GM19397 (cell line): ENCODE results near the gene KLHL14.
A peak's percentile ranks its signal among the peaks of the same experiment; 100 is the strongest.

Experiments used
- ATAC-seq: cut with Tn5 transposase; IDR thresholded peaks from one replicate; pipeline ENCODE4 v1.9.1; 2021; ENCODE audit warnings: mild to moderate bottlenecking, moderate library complexity; ENCODE audit not compliant: unreplicated experiment

The KLHL14 gene

DNA sequence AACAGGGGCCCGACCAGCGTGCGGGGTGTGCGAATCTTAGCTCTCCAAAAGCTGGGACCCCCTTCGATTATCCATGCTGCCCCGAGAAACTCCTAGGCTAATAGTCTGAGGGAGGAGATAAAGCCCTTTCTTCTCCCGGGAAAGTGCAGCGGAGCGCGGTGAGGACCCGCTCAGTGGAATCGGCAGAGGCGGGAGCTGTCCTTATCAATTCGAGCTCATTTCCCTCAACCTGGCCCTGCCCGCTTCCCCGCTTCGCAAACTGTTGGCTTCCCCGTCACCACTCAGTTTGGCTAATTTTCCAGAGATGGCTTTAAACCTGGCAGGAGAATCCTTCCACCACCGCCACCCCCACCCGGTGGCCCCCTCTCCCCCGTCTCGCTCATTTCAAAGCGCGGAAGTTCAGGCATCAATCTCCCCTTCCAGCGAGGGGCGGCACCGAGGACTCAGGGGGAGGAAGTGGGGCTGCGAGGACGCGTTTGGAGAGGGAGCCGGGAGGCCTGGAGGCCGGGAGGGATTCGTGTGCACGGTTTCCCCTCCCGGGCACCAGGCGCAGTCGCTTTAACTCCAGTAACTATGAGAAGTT lies 1.6 kb downstream of the KLHL14 start:
- no peak for ATAC-seq

DNA sequence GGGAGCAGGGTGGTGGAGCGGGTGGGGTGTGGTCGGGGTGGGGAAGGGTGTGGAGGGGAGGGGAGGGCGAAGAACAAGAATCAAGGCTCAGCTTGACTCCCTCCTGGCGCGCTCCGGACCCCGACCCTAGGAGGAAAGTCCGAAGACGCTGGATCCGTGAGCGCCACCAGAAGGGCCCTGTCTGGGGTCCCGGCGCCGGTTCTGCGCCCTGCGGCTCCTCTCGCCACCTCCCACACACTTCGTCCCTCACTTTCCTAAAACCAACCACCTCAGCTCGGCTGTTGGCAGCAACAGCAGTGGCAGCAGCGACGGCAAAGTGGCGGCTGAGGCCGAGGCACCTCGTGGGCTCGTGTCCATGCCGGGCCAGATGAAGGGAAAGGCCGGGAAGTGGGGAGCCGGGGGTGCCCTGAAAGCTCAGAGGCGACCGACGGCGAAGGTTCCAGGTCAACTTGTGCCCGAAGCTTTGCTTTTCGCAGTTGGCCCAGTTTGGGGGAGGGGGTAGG lies 2.1 kb downstream of the KLHL14 start:
- ATAC-seq, result no peak

GRCh38 chr18:32770054-32770665 lies 2.7 kb downstream of the KLHL14 start:
- ATAC-seq, result no peak

GRCh38 chr18:32769586-32770053 lies 3.2 kb downstream of the KLHL14 start:
- ATAC-seq, result no peak

- no peak for ATAC-seq
These were observed 3.7 kb downstream of the KLHL14 start for GRCh38 chr18:32769071-32769585.

DNA sequence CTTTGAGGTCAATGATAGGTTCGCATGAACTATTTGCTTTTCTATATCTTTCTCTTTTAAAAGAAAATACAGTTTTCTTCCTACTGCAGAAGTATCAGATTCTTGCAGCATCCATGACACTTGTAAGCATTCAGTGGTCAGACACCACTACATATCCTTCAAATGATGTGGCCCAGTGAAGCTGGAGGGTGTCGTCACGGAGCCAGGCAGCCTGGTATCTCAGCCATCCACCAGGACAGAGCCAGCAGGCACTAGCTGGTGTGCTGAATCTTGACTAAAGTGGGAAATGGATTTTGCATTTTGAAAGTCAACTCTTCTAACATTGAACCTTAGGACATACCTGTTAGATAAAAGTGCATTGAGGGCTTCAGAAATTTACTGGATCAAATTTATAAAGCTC lies 5.4 kb downstream of the KLHL14 start:
- ATAC-seq, result no peak

DNA sequence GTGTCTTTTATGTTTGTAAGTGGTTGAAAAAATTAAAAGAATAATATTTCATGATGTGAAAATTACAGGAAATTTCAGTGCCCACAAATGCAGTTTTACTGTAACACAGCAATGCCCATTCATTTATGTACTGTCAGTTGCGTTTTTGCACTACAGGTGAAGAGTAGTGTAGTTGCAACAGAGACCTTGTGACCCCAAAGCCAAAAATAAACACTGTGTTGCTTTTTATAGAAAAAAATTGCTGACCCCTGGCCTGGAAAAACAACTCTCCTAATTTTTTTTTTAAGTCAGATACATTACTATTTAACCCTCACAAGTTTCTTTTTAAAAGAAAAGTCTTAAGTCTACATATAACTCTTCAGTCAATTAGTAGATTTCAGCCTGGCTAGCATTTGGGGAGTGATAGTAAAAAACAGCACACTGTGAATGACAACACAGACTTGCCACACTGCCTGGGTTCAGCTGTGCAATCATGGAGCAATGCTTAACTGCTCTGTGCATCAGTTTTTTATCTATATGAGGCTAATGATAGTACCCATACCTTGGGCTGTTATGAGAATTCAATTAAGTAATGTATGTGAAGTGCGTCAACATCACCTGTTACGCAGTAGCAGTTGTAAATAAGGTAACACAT lies 8.1 kb downstream of the KLHL14 start:
- ATAC-seq, result no peak

DNA sequence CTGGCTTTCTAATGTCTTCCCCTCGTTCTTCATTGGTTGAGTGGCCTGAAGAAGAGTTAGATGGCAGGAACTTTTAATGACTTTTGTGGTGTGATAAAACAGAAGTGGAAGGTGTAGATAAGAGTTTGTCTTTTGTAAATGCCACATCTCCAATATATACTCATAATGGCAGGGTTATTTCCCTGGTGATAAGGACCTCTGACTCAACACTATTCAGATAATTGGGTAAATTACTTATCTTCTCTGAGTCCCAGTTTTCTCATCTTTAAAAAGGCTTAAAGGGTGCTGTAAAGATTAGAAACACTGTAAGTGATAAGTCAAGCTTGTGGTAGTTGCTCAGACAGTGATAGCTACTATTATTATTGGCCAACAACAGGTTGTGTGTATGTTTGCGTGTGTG lies 9.5 kb downstream of the KLHL14 start:
- ATAC-seq, result no peak

DNA sequence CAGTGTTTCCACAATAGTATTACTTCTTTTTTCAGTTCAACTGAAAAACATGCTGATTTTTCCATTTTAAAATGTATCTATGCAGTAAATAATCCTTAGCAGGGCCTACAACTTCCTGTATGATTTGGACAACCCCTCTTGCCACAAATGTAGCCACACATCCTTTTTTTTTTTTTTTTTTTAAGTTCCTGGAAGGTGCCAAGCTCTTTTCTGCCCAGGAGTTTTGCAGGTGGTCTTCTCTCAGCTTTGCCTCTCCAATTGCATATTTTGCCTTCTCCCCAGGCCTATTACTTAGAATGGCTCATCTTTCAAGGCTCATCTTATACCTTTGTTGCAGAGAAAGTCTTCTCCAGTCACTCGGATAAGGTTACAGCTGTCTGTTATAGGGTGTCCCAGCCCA lies 11.6 kb downstream of the KLHL14 start:
- no peak for ATAC-seq

DNA sequence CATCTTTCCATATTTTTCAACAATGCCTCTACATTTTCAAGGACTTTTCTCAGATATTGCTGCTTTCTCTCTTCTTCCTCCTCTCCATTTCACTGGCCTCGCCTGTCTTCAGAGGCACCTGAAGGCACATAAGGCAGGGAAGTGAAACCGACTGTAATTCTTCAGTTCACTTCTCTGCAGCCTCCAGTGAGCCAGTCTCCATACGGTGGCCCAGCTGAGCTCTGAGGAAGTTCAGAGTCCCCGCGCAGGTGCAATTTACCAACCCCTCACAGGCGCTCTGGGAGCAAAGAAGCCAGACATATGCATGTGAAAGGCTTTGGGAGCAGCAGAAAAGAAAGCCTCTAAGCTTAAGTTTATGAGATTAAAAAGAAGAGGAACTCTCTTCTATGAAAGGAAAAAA lies 12.4 kb downstream of the KLHL14 start:
- ATAC-seq, result peak; percentile 99

DNA sequence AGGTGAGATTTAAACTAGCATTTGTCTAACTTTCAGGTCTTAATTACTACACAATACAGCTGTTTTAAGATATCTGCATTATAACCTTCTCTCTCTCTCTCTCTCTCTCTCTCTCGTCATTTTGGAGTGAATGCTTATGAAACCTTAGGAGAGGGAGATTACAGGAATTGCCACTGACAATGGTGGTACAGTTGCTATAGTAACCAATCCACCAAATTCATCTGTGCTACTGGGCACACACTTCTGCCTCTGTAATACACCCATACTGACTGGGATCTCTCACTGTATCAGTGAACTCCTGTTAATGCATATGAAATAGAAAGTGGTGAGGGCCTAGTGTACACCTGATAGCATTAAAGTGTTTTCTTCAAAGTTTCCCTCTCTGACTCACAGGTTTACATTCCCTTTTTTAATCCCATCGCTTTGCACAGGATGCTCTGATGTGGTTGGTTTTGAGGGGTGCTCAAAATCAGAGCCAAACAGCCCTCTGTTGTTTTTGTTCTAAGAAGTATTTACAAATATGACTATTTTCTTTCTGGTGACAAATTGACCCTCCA lies 13.1 kb downstream of the KLHL14 start:
- no peak for ATAC-seq

DNA sequence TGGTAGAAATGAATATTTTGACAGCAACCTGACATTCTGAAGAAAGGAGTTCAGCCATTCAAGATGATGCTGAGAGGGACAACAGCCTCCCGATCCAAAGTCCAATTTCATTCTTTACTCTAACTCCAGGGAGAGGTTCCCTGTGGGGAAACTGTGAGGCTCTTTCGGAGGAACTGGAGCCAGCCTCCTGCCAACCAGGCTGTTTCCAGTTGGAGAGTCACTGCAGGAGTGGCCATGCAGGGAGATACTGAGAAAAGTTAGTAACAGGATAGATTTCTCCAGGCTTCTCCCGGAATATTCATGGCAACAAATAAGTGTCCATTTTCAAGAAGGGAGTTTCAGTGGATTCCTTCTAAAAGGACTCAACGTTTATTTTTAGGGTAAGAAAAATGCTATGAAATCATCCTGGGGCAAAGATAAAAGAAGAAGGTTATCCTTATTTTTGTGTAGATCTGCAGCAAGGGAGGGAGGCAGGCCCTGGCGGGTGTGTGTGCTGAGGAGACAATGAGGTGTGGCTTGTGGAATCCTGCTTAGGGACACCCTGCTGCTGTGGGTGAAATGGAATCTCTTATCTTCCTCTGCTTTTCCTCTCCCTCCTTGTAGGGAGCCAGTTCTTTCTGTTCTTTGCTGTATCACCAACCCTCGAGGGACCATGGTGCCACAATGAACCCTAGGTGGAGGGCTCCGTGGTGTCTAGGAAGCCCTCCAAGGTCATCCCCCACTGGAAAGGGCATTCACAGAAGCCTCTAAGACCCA lies 18.1 kb downstream of the KLHL14 start:
- no peak for ATAC-seq

DNA sequence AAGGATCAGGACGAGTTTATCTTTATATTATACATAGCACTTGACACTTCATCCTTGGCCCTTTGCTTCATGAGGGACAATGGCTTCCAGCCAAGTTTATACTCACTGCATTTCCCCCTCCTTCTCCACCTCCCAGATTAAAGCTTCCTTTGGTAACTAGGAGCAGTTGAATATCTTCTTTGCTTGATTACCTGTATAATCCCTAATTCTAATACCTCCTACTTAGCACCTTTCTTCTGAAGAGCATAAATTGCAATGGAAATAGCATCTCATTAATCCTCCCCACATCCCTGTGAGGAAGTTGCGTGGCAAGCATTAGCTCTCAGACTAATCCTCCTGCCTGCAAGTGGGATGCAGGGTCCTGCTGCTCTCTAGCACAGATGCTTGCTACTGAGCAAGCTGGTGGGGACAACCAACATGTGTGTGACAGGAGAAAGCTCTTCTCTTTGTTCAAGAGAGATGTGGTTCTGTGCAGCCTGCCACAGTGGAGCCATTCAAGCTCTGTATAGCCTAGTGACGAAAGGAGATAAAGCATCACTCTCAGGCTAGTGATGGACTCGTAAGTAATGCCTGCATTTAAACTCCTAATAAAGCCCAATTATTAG lies 19.1 kb downstream of the KLHL14 start:
- no peak for ATAC-seq

GRCh38 chr18:32750328-32750727 lies 22.5 kb downstream of the KLHL14 start:
- ATAC-seq, result no peak

- no peak for ATAC-seq
These were observed 23.0 kb downstream of the KLHL14 start for GRCh38 chr18:32749809-32750208.

DNA sequence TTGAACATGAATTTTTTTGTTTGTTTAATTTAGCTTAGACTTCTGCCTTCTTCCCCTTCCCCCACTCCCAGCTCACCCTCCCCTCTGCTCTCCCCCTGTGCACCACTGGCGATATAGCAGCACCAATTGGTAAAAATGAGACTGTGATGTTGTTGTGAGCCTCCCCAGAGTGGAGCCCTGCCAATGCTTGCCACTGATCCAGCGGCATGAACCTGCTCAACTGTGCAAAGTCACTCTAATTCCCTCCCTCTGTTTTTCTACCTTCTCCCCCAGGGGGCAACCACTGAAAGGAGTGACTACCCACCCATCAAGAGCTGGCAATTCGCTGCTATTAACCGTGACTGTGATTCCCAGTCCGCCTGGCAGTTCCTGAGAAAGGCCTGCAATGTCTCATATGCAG lies 30.2 kb downstream of the KLHL14 start:
- no peak for ATAC-seq

DNA sequence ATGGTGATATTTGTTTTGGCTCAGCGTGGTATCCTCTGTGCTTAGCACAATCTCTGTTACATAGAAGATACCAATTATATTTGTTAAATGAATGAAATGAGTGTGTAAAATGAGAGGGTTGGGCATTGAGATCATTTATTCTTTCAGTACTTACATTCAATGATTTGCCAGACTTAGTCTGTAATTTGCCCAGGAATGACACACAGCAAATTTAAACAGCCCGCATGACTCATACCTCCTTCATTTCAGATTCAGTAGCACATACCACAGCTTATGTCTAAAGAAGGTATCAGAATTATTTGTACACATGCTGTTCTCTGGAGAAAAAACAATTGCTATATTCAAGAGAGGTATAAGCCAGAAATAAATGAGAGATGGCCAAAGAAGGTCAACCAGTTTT lies 37.0 kb downstream of the KLHL14 start:
- ATAC-seq, result no peak

GRCh38 chr18:32734442-32734841 lies 38.4 kb downstream of the KLHL14 start:
- ATAC-seq, result no peak

- no peak for ATAC-seq
These were observed 40.7 kb downstream of the KLHL14 start for GRCh38 chr18:32732165-32732564.

DNA sequence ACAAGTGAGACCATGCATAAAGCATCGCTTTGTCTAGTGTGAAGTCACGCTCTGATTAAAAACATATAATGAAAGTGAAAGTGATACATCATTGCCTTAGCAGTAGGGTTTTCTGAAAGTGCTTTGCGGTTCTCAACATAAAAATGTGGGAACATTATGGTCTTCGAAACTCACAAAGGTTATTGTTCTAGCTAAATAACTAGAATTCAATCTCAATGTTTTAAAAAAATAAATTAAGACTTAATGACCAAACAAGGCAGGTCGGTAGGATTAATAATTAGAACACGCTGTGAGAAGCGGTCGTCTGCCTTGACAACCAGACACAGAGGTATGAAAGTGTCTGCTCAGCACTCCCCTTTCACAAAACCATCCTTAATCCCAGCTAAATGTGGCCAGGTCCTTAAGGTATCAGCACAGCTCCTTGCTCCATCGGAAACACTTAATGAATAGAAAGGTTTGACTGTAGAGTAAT lies 42.2 kb downstream of the KLHL14 start:
- peak; percentile 94 for ATAC-seq

- ATAC-seq, result no peak
These were observed 42.8 kb downstream of the KLHL14 start for GRCh38 chr18:32730068-32730467.
